NCI-H1417 (cell line): ENCODE results near the gene ARPC4.

Experiments used
- DNase-seq, 3 experiments: peaks; one replicate each; lab custom pipeline; 2025; lab: John Stamatoyannopoulos, UW

The ARPC4 gene

GRCh38 chr3:9793161-9793781 is 389 bp downstream of the ARPC4 start:
- DNase-seq: peak in 1 of 3 experiments; percentile 36

DNA sequence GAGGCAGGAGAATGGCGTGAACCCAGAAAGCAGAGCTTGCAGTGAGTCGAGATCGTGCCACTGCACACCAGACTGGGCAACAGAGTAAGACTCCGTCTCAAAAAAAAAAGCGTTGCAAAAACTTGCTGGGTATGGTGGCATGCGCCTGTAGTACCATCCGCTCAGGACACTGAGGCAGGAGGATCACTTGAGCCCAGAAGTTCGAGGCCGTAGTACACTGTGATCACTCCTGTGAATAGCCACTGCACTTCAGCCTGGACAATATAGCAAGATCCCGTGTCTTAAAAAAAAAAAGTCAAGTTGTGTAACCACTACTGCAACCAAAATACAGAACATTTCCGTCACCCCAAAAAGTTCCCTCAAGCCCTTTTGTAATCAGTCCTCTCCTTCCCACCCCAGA is 1.5 kb downstream of the ARPC4 start:
- DNase-seq: no peak

- DNase-seq: no peak
Observed at GRCh38 chr3:9795207-9795606, 2.3 kb downstream of the ARPC4 start.

DNA sequence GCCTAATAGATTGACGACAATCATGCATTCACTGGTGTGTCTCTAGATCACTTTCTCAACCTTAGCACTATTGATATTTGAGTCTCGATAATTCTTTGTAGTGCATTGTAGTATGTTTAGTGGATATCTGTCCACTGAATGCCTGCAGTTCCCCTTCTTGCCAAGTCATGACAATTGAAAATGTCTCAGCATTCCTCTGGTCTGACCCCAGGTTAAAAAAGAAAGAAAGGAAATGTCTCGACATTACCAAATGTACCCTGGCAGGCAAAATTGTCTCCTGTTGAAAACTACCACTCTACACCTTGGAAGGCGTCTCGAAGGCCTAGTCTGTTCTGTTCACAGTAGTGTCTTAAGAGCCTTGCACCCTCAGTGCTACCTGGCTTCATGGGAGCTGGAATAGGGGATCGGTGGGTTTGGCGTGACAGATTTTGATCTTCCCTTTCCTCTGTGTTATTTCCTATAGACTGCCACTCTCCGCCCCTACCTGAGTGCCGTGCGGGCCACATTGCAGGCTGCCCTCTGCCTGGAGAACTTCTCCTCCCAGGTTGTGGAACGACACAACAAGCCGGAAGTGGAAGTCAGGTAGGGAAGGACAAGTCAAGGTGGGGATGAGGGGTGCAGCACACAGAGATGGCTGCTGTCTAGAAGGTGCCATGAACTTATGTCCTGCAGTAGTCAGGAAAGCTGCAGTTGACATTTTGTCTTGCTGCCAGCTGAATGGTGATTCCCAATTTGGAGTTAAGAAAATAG is 4.5 kb downstream of the ARPC4 start:
- DNase-seq: no peak

- no peak for DNase-seq
Observed at GRCh38 chr3:9800529-9800928, 7.6 kb downstream of the ARPC4 start.

DNA sequence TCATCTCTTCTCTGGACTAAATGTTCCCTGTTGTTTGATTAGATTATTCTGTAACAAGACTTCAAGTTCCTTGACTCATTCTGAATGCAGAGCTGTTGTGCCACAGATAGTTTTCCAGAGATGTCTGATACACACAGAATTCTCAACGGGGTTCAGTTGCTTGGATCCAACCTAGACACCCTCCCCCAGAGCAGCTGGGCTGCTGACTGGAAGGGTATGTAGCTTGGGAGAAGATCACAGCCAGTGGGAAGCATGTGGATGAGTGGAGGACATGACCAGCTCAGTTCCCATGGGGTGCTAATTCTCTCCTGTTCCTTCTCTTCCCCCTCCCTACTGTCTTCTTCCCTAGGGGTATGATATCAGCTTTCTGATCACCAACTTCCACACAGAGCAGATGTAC is 10.6 kb downstream of the ARPC4 start:
- DNase-seq: no peak

DNA sequence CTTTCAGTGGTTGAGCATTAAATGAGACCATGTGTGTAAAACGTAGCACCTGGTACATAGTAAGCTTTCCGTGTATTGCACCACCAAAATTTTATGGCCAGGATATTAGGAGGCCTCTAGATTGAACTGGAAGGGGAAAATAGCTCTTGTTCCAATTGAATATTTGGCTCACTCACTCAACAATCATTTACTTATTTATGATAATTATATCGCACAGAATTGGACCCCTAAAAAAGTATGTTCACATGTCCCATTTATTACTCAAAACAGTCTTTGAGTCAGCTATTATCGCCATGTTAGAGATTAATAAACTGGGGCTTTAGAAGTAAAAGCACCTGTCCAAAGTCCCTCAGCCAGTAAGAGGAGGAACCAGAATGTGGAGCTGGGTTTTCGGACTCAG is 12.1 kb downstream of the ARPC4 start:
- DNase-seq: no peak

GRCh38 chr3:9806137-9806536 is 13.3 kb downstream of the ARPC4 start:
- no peak for DNase-seq

- no peak for DNase-seq
Observed at GRCh38 chr3:9806688-9807589, 14.1 kb downstream of the ARPC4 start.

- DNase-seq: no peak
Observed at GRCh38 chr3:9807981-9808344, 15.1 kb downstream of the ARPC4 start.

GRCh38 chr3:9808345-9809037 is 15.6 kb downstream of the ARPC4 start:
- DNase-seq: peak in 2 of 3 experiments; percentile 10 to 34

GRCh38 chr3:9809239-9809614 is 16.3 kb downstream of the ARPC4 start:
- DNase-seq: no peak

DNA sequence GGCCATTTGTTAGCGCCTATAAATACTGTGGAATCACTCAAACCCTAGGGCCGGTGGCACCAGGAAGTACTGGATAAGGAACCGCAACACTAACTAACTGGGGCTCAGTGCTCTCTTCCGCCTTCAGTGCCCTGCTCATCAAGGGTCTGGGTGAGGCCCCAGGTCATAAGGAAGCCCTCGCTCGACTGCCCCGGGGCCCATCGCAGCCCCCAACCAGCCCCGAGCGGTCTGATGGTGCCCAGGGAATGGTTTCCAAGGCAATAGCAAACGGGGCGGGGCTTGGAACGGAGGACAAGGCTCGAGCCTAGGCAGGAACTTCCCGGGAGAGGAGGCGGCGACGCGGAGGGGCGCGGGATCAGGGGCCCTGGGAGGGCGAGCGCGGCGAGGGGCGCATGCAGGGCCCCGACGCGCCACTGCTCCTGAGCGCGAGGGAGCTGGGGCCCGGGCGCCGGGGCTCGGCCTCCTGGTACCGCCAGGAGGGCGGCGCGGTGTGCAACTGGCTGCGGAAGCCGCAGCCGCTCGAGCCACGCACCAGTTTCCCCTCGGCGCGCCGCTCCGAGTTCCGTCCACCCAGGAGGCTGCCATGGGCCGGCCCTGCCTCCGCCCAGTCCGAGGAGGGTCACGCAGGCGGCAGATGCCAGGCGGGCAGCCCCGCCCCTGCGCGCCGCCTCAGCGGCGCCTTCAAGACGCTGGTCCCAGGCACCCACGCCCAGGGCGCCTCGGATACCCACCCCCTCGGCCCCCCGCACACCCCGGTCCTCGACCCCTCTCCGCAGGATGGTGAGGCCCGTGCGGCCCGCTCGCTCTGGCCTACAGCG is 16.9 kb downstream of the ARPC4 start, which contains the start of gene TTLL3:
Gene TTLL3, plus strand, starts transcription at position 648 of the 818 bp plus-strand sequence. CDS start 400 bp downstream, outside the sequence.
- peak; percentile 39 to 68 (median 61) for DNase-seq

DNA sequence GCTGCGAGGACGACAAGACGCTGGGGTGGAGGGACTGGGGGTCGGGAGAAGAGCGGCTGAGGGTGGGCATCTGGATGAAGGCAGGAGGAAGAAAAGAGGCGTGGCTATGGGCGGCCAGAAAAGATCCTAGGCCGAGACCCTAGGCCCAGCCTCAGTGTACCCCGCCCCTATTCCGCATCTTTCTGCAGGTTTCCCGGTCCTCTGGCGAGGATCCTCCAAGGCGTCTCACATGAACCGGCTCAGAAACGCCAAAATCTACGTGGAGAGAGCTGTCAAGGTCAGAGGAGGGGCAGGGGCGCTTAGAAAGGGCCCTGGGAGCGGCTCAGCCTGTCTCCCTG is 17.5 kb downstream of the ARPC4 start:
- no peak for DNase-seq

DNA sequence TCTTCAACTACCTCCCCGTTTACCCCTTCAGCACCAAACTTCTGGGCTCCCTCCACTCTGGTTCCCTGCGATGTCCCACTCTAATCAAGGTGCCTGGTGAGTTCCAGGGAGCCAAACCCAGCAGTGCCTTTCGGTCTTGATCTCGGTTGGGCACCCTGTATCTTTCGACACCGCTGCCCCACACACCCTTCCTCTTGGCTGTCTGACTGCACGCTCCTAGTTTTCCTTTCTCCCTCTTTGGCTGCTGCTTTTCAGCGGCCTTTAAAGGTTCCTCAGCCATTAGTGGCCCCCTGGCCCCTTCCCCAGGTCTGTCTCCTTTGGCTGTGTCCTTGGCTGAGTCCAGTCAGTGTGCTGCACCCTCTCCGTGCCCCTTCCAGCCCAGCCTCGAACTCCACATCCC is 18.0 kb downstream of the ARPC4 start:
- DNase-seq: no peak

- DNase-seq: no peak
Observed at GRCh38 chr3:9812870-9813483, 20.1 kb downstream of the ARPC4 start.

- DNase-seq: no peak
Observed at GRCh38 chr3:9815986-9816385, 23.1 kb downstream of the ARPC4 start.

DNA sequence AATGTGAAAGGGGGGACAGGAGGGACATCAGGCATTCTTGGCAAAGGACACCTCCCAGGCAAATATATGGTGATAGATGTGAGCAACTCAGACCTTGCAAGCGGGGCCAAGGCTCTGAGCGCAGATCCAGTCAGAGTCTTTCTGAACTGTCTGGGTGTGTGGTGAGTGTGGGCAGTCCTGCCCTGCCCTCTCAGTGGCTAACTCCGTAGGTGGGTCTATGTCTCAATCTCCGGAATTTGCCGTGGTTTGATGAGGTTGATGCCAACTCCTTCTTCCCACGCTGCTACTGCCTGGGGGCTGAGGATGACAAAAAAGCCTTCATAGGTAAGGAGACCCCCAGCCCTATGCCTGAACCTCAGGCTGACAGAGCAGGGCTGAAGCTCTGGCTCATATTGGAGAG is 24.6 kb downstream of the ARPC4 start:
- DNase-seq: no peak

GRCh38 chr3:9818666-9819335 is 25.9 kb downstream of the ARPC4 start:
- no peak for DNase-seq

- no peak for DNase-seq
Observed at GRCh38 chr3:9820543-9820942, 27.7 kb downstream of the ARPC4 start.
